OCI-LY3 (cell line): ENCODE results near the gene GPER1.

ENCODE experiments used
- EZH2phosphoT487 ChIP-seq: fragments of 200-600 bp; shearing (Covaris generic); IDR thresholded peaks from 2 replicates; pipeline ENCODE4 v1.6.1; 2018; ENCODE audit warnings: antibody characterized with exemption, mixed run types, low read depth
- TF ChIP-seq, protein P1 (sequence below): fragments of 200-600, 300-600 bp; sonication (generic); IDR thresholded peaks from 2 replicates; pipeline ENCODE4 v1.5.1; 2014; ENCODE audit warnings: antibody characterized with exemption, low read length, low read depth

DNA sequence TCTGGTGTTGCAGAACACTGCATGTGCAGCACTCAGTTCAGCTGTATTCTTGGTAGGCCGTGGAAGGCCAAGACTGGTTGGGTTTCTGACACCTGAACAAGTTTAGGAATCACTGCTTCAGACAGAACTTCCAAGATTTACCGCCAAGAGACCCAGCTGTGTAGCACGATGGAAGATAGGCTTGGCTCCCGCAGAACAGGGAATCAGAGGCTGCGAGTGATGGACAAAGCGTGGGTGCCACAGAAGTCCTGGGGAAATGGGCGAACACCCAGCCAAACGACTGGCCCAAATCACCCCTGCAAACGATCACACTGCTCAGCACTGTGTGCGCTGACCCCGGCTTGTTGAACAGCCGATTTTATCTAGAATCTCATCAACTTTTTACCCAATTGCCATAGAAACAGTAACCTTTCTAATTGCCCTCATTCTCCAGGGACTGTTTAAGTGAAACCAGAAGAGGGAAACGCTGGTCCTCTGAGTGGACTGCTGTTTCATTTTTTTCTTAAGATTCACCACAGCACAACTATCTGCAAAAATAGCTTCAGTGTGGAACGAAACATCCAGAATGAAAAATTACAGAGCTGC is 54.2 kb downstream of the GPER1 start:
- no peak for TF ChIP-seq EZH2phosphoT487
- TF ChIP-seq, protein P1, sequence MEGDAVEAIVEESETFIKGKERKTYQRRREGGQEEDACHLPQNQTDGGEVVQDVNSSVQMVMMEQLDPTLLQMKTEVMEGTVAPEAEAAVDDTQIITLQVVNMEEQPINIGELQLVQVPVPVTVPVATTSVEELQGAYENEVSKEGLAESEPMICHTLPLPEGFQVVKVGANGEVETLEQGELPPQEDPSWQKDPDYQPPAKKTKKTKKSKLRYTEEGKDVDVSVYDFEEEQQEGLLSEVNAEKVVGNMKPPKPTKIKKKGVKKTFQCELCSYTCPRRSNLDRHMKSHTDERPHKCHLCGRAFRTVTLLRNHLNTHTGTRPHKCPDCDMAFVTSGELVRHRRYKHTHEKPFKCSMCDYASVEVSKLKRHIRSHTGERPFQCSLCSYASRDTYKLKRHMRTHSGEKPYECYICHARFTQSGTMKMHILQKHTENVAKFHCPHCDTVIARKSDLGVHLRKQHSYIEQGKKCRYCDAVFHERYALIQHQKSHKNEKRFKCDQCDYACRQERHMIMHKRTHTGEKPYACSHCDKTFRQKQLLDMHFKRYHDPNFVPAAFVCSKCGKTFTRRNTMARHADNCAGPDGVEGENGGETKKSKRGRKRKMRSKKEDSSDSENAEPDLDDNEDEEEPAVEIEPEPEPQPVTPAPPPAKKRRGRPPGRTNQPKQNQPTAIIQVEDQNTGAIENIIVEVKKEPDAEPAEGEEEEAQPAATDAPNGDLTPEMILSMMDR: no peak
